GM21526 (cell line): ENCODE results near the gene CD46.
A peak's percentile ranks its signal among the peaks of the same experiment; 100 is the strongest.

Source experiments
- ATAC-seq: cut with Tn5 transposase; IDR thresholded peaks from one replicate; pipeline ENCODE4 v1.9.1; 2021; ENCODE audit warnings: moderate library complexity; ENCODE audit not compliant: unreplicated experiment, low FRiP score

CD46 gene

GRCh38 chr1:207812778-207813511 lies 61.1 kb downstream of the CD46 start:
- no peak for ATAC-seq

DNA sequence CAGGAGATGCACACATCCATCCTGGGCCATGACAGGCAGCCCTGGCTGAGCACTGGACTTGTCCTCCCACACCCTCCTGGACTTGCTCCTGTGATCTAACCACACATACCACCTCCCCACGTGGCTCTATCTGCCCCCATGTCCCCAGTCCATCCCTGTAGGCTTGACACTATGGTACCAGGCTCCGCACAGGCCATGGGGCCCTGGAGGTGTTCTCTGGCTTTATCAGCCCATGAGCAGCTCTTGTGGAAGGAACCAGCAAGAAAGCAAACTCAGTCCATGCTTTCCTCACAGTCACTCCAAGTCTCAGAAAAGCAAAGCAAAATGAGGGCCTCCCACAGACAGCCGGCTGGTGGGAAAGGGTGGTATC lies 61.6 kb downstream of the CD46 start:
- no peak for ATAC-seq

DNA sequence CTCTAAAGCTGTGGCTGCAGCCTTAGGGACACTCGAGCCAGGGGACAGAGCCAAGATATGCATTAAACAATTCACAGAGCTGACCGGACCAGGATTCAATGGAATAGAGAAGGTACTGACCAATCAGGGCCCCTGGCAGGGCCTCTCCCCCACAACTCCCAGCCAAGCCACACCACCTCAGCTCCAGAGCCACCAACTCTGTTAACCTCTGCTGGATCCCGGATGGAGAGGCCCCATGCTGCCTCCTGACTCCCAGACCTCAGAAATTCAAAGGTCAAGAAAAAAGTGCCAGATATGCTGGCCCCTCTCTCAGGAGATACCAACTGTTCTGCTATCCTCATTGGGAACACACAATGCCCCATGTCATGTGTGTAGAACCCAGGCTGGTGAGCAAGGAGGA lies 62.1 kb downstream of the CD46 start:
- ATAC-seq: no peak

DNA sequence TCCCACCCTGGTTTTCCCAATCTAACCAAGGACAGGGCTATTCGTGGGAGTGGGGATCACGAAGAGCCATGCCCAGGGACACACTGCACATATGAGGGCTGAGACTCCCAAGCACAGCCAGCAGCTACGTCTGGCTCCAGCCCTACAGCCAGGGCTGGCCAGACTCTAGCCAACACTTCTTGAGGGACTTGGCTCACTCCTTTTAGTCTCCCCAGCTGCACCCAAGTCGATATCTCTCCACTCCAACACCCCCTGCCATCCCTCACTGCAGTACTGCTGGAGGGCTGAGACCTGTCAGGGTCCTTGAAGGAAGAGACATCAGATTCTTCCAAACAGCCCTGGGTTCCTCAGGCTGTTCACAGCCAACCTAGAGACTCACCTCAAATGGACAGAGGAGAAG lies 62.6 kb downstream of the CD46 start:
- ATAC-seq: no peak

DNA sequence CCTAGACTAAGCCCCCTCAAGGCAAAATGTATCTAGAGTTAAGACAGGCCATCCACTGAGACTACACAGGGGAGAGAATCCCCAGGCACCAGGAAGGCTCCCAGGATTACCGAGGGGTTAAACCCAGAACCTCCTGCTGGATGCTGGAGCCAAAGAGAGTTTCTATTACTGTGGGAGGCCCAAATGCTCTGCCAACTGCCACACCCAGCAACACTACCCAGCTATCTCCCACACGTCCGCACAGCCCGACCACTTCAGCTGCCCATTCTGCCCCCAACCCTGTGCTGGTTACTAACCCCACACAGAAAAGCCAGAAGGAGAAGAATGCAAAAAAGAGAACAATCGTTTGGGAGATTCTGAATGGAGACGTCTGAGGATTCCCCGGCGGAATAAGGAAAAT lies 63.6 kb downstream of the CD46 start:
- no peak for ATAC-seq

DNA sequence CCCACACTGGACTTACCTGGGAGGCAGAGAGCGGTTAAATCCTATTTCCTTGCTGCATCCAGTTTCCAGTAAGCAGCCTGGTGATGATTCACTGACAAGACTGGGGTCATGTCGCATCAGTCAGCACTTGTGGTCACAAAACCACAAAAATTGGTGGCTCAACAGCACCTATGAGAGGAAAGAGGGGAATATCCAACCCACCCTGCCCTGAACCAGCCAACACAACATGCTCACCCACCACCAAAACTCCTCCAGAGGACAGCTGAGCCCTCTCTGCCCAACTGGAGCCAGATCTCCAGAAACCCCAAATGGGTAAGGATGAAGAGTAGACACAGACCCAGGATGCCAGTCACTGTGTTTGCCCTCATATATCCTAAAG lies 64.0 kb downstream of the CD46 start:
- ATAC-seq: no peak

- no peak for ATAC-seq
Measured at GRCh38 chr1:207817166-207817565, 65.3 kb downstream of the CD46 start.

GRCh38 chr1:207817778-207818751 lies 66.2 kb downstream of the CD46 start:
- ATAC-seq: no peak

- no peak for ATAC-seq
Measured at GRCh38 chr1:207818971-207819451, 67.2 kb downstream of the CD46 start.

DNA sequence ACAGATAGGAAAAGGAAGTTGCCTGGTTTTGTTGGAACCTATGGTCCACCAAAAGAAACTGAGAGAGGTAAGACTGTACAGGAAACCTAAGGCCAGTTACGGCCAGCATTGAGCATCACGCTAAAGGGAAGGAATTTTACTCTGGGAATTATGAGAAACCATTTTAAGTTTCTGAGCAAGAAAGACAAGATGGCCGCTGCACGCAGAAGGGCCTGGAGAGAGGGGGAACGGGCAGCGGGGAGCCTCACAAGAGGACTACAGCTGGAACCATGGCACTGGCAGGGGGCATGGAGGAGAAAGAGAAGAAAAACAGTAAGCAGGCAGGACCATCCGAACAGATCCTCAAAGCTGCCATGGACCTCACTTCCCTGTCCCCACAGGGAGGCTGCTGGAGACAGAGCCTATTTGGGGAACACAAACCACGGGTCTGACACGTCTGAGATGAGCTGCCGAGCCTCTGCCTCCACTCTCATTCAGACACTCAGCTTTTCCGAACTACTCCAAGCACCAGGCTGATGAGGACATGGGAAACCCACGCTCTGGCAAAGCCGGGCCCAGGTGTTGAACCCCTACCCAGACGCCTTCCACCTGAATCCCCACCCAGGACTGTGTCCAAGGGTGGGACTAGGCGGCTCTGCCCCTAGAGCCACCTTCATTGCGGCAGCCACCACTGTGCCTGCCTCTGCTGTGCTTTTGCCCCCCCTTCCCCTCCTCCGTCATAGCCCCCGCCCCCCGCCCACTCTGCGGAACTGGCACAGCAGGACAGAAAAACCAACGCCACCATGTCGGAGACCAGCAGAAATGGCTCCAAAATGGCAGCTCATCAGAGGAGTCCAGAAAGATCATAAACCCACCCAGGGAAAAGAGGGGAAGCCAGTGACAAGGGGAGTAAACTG lies 69.0 kb downstream of the CD46 start:
- ATAC-seq: no peak

DNA sequence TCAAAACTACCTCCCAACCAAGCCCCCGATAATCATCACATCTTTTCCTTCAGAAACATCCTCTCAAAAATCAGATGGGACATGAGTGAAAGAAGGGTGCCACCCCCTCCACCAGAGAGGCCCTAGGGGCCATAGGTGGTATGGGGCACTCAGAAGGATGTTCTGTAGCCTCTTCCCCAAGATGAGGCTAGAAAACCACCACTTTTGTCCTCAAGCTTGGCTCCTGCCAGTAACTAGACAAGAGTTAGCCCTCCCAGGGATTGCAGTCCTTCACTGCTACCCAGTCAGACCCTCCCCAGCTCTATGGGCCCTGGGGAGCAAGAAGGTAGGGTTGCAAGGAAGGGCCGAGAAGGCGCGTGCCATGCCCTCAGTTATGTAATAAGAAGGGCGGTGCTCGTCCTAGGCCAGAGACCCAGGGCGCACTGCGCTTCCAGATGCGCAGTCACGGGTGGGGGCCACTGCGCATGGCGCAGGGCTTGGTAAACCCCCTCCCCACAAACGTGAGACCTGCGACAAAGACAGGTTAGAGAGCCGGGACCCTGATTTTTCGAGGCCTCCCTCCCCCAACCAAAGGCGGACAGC lies 69.7 kb downstream of the CD46 start:
- no peak for ATAC-seq

DNA sequence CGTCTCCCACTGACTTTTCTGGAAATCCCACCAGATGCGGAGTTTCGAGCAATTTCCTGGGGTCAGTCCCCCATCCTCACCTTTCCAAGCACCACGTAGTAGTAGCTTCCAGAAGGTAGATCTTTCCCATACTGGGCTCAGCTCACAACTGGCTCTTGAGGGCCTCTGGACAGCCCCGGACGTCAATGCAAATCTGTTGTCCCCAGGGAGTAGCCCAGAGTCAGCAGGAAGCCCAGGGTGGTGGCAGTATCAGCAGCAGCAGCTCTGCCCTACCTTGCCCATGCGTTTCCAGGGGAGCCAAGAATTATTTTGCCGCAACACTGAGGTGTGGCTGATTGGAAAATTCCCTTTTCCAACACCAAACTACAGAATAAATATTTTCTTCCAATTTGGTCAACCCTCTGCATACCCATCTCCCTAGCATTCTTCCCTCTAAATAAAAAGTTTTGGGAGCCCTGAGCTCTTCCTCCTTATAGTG lies 70.3 kb downstream of the CD46 start:
- peak; percentile 33 for ATAC-seq

DNA sequence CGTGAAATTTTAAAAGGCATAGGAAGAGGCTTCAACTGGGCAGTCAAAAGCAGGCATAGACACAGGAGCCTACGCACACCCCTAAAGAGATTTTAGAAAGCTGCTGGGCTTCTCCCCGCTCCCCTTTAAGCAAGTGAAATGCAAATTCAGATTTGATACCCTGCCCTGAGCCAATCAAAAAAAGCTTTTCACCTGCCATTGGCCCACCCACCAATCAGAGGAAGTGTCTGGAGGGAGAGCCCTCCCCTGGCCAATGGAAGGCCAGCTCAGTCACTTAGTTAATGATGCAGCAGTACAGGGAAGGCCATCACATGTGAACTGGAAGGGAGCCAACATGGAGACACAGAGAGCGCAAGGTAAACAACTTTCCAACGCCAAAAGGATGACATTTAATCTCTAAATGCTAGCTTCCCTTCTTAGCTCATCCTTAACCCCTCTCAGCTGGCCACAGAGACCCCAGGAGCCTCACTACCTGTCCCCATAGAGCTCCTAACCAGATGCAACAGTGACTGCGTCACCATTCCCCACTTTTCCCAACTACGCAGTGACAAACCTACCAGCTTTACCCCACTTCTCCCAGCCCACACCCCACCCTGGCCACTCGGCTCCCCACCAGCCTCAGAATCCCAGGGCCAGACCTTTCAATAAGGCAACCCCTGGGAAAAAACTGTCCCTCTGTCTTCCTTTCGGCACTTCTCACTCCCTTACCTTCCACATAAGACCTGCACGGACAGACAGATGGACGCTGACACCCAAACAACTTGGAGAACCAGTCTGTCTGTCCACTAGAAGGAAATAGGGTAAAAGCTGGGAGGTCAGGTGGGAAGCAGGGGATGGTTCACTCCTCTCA lies 71.0 kb downstream of the CD46 start:
- peak; percentile 69 for ATAC-seq

GRCh38 chr1:207823531-207823879 lies 71.7 kb downstream of the CD46 start:
- ATAC-seq: no peak

- peak; percentile 19 for ATAC-seq
Measured at GRCh38 chr1:207823880-207824566, 72.2 kb downstream of the CD46 start.

GRCh38 chr1:207824691-207825408 lies 73.0 kb downstream of the CD46 start:
- no peak for ATAC-seq

GRCh38 chr1:207825409-207825695 lies 73.5 kb downstream of the CD46 start:
- ATAC-seq: no peak
